GM12874 (cell line): Measurements from ENCODE around the gene CALML6.
A peak's percentile ranks its signal among the peaks of the same experiment; 100 is the strongest.

Source experiments
- TF ChIP-seq, protein P1 (sequence below): IDR thresholded peaks from 2 replicates; pipeline ENCODE4 v1.5.1; 2011; ENCODE audit warnings: low read depth, mild to moderate bottlenecking, control low read depth, low read length, moderate library complexity; ENCODE audit not compliant: insufficient read depth

CALML6 gene

DNA sequence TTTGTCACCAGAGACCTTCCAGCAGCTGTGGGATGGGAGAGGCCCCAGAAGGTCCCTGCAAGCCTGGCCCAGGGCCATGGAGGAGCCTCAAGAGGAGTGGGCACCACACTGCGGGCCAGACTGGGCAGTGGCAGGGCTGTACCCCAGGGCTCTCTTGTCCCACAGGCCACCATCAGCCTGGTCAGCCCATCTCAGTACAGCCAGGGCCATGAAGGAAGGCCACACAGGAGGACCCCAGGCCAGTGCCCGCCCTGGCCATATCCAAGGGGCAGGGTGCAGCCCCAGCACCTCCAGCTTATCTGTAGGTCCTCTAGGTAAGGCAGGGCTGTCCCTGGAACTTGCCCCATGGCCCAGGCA, 21.1 kb upstream of the CALML6 start:
- TF ChIP-seq, protein P1, sequence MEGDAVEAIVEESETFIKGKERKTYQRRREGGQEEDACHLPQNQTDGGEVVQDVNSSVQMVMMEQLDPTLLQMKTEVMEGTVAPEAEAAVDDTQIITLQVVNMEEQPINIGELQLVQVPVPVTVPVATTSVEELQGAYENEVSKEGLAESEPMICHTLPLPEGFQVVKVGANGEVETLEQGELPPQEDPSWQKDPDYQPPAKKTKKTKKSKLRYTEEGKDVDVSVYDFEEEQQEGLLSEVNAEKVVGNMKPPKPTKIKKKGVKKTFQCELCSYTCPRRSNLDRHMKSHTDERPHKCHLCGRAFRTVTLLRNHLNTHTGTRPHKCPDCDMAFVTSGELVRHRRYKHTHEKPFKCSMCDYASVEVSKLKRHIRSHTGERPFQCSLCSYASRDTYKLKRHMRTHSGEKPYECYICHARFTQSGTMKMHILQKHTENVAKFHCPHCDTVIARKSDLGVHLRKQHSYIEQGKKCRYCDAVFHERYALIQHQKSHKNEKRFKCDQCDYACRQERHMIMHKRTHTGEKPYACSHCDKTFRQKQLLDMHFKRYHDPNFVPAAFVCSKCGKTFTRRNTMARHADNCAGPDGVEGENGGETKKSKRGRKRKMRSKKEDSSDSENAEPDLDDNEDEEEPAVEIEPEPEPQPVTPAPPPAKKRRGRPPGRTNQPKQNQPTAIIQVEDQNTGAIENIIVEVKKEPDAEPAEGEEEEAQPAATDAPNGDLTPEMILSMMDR: no peak

DNA sequence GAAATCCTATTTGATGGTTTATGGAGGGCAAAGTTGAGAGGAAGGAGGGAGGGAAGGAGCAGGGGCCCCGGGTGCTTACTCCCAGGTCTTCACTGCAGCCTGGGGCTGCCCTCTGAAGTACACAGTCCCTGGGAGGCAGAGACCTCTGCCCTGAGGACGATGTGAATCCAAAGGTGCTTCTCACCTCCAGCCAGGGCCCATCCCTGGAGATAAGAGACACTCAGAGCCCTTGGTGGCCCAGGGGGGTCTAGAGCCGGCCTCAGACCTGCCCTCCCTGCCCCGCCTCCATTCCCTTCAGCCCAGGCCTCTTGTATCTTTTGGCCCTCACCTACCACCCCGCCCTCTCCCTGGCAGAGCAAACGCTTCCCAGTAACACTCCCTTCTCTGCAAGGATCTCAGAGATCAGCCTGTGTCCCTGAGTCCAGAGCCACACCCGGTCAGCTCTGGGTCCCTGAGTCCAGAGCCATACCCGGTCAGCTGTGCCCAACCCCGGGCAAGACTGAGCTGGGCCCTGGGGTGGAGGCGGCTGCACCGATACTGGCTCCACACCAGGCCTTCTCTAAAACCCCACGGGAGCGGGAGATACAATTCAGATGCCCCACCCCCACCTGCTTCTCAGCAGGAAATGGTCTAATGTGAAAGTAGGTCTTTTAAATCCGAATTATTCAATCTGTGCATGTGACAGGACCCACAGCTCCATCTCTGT, 20.6 kb upstream of the CALML6 start:
- TF ChIP-seq, protein P1: no peak

DNA sequence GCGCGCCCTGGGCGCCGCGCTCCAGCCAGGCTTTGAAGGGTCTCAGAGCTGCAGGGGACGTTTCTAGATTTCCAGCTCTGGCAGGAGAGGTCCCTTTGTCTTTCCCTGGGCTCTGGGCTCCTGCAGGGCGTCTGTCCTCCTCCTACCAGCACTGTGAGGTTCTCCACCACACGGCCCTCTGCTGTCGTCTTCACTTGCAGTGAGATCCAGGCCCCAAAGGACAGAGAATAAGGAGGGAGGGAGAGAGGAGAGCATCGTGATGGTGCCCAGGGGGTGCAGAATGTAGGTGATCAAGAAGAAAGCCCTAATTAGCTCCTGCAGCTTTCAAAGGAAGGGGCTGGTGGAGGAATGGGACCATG, 20.0 kb upstream of the CALML6 start:
- TF ChIP-seq, protein P1: no peak

GRCh38 chr1:1895456-1896336, 19.4 kb upstream of the CALML6 start:
- TF ChIP-seq, protein P1: no peak

- TF ChIP-seq, protein P1: no peak
These were observed 16.7 kb upstream of the CALML6 start for GRCh38 chr1:1898246-1898933.

DNA sequence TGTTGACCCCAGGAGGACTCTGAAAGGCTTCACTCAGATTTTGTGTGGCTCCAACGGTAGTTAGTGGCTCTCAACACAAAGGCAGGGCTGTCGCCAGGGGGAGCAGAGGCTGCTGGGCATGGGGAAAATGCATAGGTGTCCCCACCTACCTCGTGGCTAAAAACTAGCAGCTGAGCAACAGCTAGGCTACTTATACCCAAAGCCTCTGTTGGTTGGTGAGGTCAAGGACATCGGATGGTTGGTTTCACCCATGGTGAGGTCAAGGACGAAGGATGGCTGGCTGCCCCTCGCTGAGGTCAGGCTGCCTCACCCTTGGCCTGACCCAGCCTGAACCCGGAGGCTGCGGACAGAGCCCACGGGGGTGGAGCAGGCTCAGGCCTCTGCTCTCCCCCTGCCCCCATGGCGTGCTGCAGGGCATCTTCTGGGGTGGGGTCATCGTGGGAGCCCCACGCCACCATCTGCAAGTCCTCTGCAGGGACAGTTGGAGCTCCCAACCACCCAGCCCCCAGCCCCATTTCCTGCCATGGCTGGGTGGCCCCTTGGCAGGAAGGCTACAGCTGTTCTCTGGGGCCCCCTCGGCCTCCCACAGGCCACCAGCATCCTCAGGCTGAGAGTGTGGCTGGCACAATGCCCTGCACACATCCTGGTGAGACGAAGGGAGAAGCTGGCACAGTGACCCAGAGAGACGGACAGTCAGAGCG, 15.6 kb upstream of the CALML6 start:
- TF ChIP-seq, protein P1: peak; percentile 66

- TF ChIP-seq, protein P1: no peak
These were observed 15.1 kb upstream of the CALML6 start for GRCh38 chr1:1899967-1900327.
